ENCODE results near the gene IQGAP2. TPM values are rescaled to one million over a fixed set of nuclear protein-coding genes. Genes with fewer than 3 reads are reported as not detected.

The IQGAP2 gene
- total and polyA plus RNA-seq, 2 of the 8 experiments (the other 6 are each of a cell fraction or from before 2014, with no cell fraction given) = 19.7 to 66.0 TPM

GRCh38 chr5:76649140-76649539 is 246.1 kb downstream of the IQGAP2 start (continued):
- TF ChIP-seq TAF1 (IDR thresholded peaks at IDR 0.05; ENCODE audit: low read depth, low read length) (no peak), SIX5 (IDR thresholded peaks at IDR 0.05; ENCODE audit: low read depth, low read length) (no peak)

Data from H1 (cell line).